Measurements from ENCODE around the gene AHCTF1. TPM values are rescaled to one million over a fixed set of nuclear protein-coding genes. Genes with fewer than 3 reads are reported as not detected.

Gene AHCTF1
- total and polyA plus RNA-seq, 10 of the 15 experiments (the other 5 are each of a cell fraction or from before 2014, with no cell fraction given) = 3.4 to 45.5 (median 17.8) TPM

- TF ChIP-seq CBX5 (IDR thresholded peaks at IDR 0.05; ENCODE audit: low read depth) (0 out of 2 replicates have a peak, but pooled peaks have one; percentile 24), FOS (IDR thresholded peaks at IDR 0.05; ENCODE audit: borderline replicate concordance, extremely low read depth, insufficient read length) (no peak), MLLT1 (IDR thresholded peaks at IDR 0.05) (no peak), ZNF217 (IDR thresholded peaks at IDR 0.05) (no peak), ELK1 (IDR thresholded peaks at IDR 0.05; ENCODE audit: low read depth, low read length) (no peak)
Observed at GRCh38 chr1:246925997-246926626, 5.6 kb downstream of the AHCTF1 start (continued).

GRCh38 chr1:246923900-246924299 lies 7.8 kb downstream of the AHCTF1 start:
- SMC1A ChIA-PET (ENCODE audit: uncharacterized antibody, unreplicated experiment) = no interaction called here

More at GRCh38 chr1:246923900-246924299, 7.8 kb downstream of the AHCTF1 start:
- Histone ChIP-seq H3K79me2 (ENCODE audit: control insufficient read depth, insufficient read depth, low read length) (peaks cover 85% of the 10 kb centered on the region), H3K4me3 (no peak overlapping the region), H2AFZ (ENCODE audit: control insufficient read depth, low read depth, low read length) (no peak overlapping the region), H3K4me2 (ENCODE audit: control insufficient read depth, insufficient read depth) (peak overlapping the region; percentile 57; the same call in 1 of the 2 replicates), H3K4me1 (ENCODE audit: control insufficient read depth, insufficient read depth, low read length) (no peaks in the 10 kb centered on the region), H3K27me3 (replicated peaks in 1 of 2; ENCODE audit: control insufficient read depth in 2 of 2, insufficient read depth in 2 of 2, low read length in 1 of 2) (no peaks in the 10 kb centered on the region), H3K9ac (ENCODE audit: control insufficient read depth, insufficient read depth, low read length) (no peak overlapping the region), H4K20me1 (ENCODE audit: control insufficient read depth, insufficient read depth) (no peaks in the 10 kb centered on the region), H3K36me3 (ENCODE audit: control insufficient read depth in 2 of 2, insufficient read depth in 2 of 2, low read length in 1 of 2) (peaks cover 2 to 17% of the 10 kb centered on the region in 2 experiments), H3K9me3 (replicated peaks; ENCODE audit: control insufficient read depth, insufficient read depth, low read length) (peaks cover 14% of the 10 kb centered on the region), H3K27ac (ENCODE audit: control insufficient read depth, insufficient read depth) (no peak overlapping the region)
- POLR2A ChIA-PET = no interaction called here
- ATAC-seq (peak; percentile 54), DNase-seq (ENCODE audit: low read depth, low spot score) (no peak), FAIRE-seq (no peak)
- no TSS peak for BruUV-seq (replicated peaks)
- 88% methylated on average over 2 of the region's 3 CpGs for WGBS (ENCODE audit: insufficient coverage, insufficient replicate concordance, low lambda C conversion rate, missing lambda C conversion rate)
- RAD21 ChIA-PET (ENCODE audit: unreplicated experiment) = no interaction called here
- intact Hi-C loops (cut with micrococcal nuclease; ENCODE audit: unreplicated experiment) = no loop called here
- CTCF ChIA-PET = interaction anchor here (0.6 kb wide), 1 partner anchor 329 kb away, joined by 3 read pairs; no protein-coding TSS in a partner anchor
- no peak for TF ChIP-seq POLR2A (IDR thresholded peaks at IDR 0.05; ENCODE audit: low read depth, low read length)
- TF ChIP-seq FOXK2 (IDR thresholded peaks at IDR 0.05) = no peak
- no peak for TF ChIP-seq ASH2L (IDR thresholded peaks at IDR 0.05; ENCODE audit: borderline replicate concordance, low read depth)
- no peak for TF ChIP-seq POLR2AphosphoS5 (IDR thresholded peaks at IDR 0.05; ENCODE audit: low read length)
- TF ChIP-seq MYB (IDR thresholded peaks at IDR 0.05; ENCODE audit: borderline replicate concordance, low read depth, low read length) = no peak
- TF ChIP-seq ATF3 (IDR thresholded peaks at IDR 0.05; ENCODE audit: borderline replicate concordance, extremely low read depth, low read depth, low read length) = no peak
- TF ChIP-seq IKZF1 (conservative IDR thresholded peaks at IDR 0.05) = no peak
- TF ChIP-seq SP1 (IDR thresholded peaks at IDR 0.05; ENCODE audit: low read depth, low read length) = no peak
- no peak for TF ChIP-seq RBBP5 (conservative IDR thresholded peaks at IDR 0.05)
- no peak for TF ChIP-seq SREBF1 (IDR thresholded peaks at IDR 0.05; ENCODE audit: low read length)
- TF ChIP-seq ZNF207 (IDR thresholded peaks at IDR 0.05; ENCODE audit: borderline replicate concordance) = no peak
- in situ Hi-C loops (cut with MboI) = no loop called here
